Mammary epithelial cell (primary cell): Measurements from ENCODE around the gene KCNA10.

Source experiments
- CTCF ChIP-seq, 2 donors: IDR thresholded peaks in 1 of 2; conservative IDR thresholded peaks in 1 of 2; 2 replicates each; pipeline ENCODE4 v1.5.1; 2011 to 2012; ENCODE audit warnings: inconsistent platforms in 2 of 2, low read length in 2 of 2, mild to moderate bottlenecking in 2 of 2, control low read depth in 1 of 2, low read depth in 1 of 2; ENCODE audit not compliant: insufficient read depth in 1 of 2; ENCODE audit errors: extremely low read depth in 1 of 2
- EZH2 ChIP-seq: IDR thresholded peaks from 2 replicates; pipeline ENCODE4 v1.6.1; 2012; ENCODE audit warnings: low read length, inconsistent platforms, borderline replicate concordance

DNA sequence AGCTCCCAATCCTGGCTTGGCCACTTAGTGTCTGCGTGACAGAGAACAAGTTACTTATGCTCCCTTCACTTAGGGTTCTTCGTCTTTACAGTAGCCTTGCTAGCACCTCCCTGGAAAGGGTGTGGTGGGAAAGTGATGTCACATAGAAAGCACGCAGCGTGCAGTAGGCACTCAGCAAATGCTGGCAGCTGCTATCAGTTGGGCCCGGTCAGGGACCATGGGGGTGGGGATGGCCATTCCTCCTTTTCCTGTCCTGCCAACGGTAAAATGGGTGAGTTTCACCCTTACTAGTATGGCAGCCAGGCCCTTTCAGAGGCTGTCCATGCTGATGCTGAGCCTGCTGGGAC lies 6.2 kb upstream of the KCNA10 start:
- TF ChIP-seq CTCF (conservative IDR thresholded peaks at IDR 0.05 in 1 of 2, IDR thresholded peaks at IDR 0.05 in 1 of 2; ENCODE audit: extremely low read depth in 1 of 2, insufficient read depth in 1 of 2, low read depth in 1 of 2, low read length in 2 of 2) (no peak), EZH2 (no peak)
